ENCODE measurements around the gene GLUL.

Gene GLUL

DNA sequence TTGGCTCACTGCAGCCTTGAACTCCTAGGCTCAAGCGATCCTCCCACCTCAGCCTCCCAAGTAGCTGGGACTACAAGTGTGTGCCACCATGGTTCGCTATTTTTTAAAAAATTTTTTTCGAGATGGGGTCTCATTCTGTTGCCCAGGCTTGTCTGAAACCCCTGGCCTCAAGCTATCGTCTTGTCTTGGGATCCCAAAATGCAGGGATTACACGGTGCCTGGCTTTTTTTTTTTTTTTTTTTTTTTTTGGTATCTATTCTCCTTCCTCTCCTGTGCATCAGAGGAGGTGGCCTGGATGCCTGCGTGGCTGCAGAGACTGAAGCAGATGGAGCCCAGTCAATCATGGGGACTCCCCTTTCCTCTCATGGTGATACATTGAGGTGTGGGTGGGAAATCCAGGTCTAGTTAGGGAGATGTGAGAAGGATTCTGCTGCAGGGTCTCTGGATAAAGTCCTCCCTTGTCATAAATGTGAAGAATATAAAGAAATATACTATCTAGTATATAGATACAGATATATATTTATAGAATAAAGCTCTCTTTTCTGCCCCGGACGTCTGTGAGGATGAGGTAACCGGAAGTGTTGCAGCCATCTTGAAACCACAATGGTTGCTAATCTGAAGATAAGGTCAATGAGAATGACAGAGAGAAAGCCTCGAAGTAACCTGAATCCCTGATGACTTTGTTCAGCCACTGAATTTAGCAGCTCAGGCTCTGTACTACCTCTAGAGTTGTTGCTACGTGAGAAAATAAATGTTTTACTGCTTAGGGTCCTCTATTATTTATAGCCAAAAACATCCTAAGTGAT is 38.9 kb upstream of the GLUL start:
- Histone ChIP-seq H3K27me3 (ENCODE audit: low read length) (no peaks in the 10 kb centered on the region), H3F3A (ENCODE audit: insufficient read depth) (no peaks in the 10 kb centered on the region), H3K36me3 (ENCODE audit: low read length) (no peaks in the 10 kb centered on the region), H3K9me2 (replicated peaks; ENCODE audit: insufficient read depth, low read length) (no peaks in the 10 kb centered on the region), H3K4me3 (ENCODE audit: insufficient read depth, low read length, poor library complexity, severe bottlenecking) (no peak overlapping the region), H3K4me2 (ENCODE audit: low read depth, low read length, poor library complexity, severe bottlenecking) (no peak overlapping the region), H2AFZ (ENCODE audit: low read depth, low read length, severe bottlenecking) (no peak overlapping the region), H3K9ac (ENCODE audit: low read length) (no peak overlapping the region), H3K79me2 (ENCODE audit: insufficient read depth, low read length) (no peaks in the 10 kb centered on the region), H4K20me1 (ENCODE audit: low read depth, low read length) (no peaks in the 10 kb centered on the region), H3K9me3 (ENCODE audit: insufficient read depth, low read length) (no peaks in the 10 kb centered on the region), H3K27ac (ENCODE audit: low read depth, low read length) (no peak overlapping the region)
- no peak for TF ChIP-seq EZH2phosphoT487 (conservative IDR thresholded peaks at IDR 0.05; ENCODE audit: low read length)
- TF ChIP-seq CTCF (IDR thresholded peaks at IDR 0.05; ENCODE audit: insufficient read depth, low read length, poor library complexity, severe bottlenecking) = no peak

DNA sequence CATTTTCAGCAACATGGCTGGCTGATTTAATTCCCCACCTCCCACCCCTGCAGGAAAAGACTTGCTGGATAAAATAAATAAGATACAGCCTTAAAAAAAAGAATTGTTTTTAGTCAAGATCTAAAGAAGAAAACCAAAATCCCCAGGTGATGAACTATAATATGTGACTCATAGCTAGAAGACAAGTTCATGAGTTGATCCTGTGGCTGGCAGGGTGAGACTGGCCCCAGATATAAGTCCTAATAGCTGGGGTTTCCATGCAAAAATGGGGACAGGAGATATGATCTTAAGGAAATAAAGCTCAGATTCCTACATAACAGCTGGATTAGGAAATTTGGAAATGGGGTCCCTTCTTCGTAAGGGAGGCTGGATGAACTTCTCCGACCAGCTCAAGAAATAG is 36.5 kb upstream of the GLUL start:
- H3K27ac ChIP-seq (ENCODE audit: low read depth, low read length) = no peak overlapping the region
- H3K9me3 ChIP-seq (ENCODE audit: insufficient read depth, low read length) = no peaks in the 10 kb centered on the region
- no peaks in the 10 kb centered on the region for H4K20me1 ChIP-seq (ENCODE audit: low read depth, low read length)
- H3F3A ChIP-seq (ENCODE audit: insufficient read depth) = no peaks in the 10 kb centered on the region
- H3K4me3 ChIP-seq (ENCODE audit: insufficient read depth, low read length, poor library complexity, severe bottlenecking) = no peak overlapping the region
- no peaks in the 10 kb centered on the region for H3K27me3 ChIP-seq (ENCODE audit: low read length)
- H2AFZ ChIP-seq (ENCODE audit: low read depth, low read length, severe bottlenecking) = no peak overlapping the region
- no peaks in the 10 kb centered on the region for H3K36me3 ChIP-seq (ENCODE audit: low read length)
- no peak overlapping the region for H3K9ac ChIP-seq (ENCODE audit: low read length)
- no peaks in the 10 kb centered on the region for H3K9me2 ChIP-seq (replicated peaks; ENCODE audit: insufficient read depth, low read length)
- no peak for TF ChIP-seq CTCF (IDR thresholded peaks at IDR 0.05; ENCODE audit: insufficient read depth, low read length, poor library complexity, severe bottlenecking)
- TF ChIP-seq EZH2phosphoT487 (conservative IDR thresholded peaks at IDR 0.05; ENCODE audit: low read length) = no peak
- no peaks in the 10 kb centered on the region for H3K79me2 ChIP-seq (ENCODE audit: insufficient read depth, low read length)
- H3K4me2 ChIP-seq (ENCODE audit: low read depth, low read length, poor library complexity, severe bottlenecking) = no peak overlapping the region

DNA sequence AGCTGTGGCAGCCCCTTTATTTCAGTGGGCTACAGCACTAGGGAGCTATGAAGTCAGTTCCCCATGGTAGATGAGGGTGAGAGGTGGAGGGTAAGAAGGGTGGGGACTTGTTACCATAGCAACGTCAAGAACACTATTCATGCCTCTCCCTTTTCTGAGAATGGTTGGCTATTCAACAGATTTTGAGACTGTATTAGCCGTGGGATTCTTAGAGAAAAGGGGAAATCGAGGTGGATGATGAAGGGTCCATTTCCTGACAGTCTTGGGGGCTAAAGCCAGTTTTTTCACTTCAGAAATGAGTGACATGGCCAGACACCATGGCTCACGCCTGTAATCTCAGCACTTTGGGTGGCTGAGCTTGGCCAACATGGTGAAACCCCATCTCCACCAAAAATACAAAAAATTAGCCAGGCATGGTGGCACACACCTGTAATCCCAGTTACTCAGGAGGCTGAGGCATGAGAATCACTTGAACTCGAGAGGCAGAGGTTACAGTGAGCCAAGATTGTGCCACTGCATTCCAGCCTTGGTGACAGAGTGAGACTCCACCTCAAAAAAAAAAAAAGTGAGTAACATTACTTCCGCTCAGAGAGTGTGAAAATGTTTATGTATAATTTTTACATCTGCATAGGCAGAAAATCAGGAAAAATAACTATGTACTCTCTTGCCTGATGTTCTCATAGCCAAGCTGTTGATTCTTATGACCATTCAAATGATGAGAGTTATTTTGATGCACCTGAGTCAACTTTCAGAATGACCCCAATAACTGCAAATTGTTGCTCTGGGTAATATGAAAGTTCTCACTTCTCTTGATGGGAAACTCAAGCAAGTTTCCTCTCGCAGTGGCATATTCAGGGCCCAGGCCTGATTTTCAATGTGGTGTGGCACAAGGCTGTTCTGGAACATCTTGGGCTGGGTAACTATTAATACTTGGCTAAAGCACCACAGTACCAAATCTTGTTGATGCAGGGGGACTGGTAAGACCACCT is 35.1 kb upstream of the GLUL start:
- Histone ChIP-seq H3K4me3 (ENCODE audit: insufficient read depth, low read length, poor library complexity, severe bottlenecking) (no peak overlapping the region), H3K9ac (ENCODE audit: low read length) (no peak overlapping the region), H4K20me1 (ENCODE audit: low read depth, low read length) (no peaks in the 10 kb centered on the region), H3K27me3 (ENCODE audit: low read length) (no peaks in the 10 kb centered on the region), H3K79me2 (ENCODE audit: insufficient read depth, low read length) (no peaks in the 10 kb centered on the region), H3K36me3 (ENCODE audit: low read length) (no peaks in the 10 kb centered on the region), H3K4me2 (ENCODE audit: low read depth, low read length, poor library complexity, severe bottlenecking) (no peak overlapping the region), H3F3A (ENCODE audit: insufficient read depth) (no peaks in the 10 kb centered on the region), H3K9me3 (ENCODE audit: insufficient read depth, low read length) (no peaks in the 10 kb centered on the region), H2AFZ (ENCODE audit: low read depth, low read length, severe bottlenecking) (no peak overlapping the region), H3K27ac (ENCODE audit: low read depth, low read length) (no peak overlapping the region), H3K9me2 (replicated peaks; ENCODE audit: insufficient read depth, low read length) (no peaks in the 10 kb centered on the region)
- TF ChIP-seq EZH2phosphoT487 (conservative IDR thresholded peaks at IDR 0.05; ENCODE audit: low read length) = no peak
- no peak for TF ChIP-seq CTCF (IDR thresholded peaks at IDR 0.05; ENCODE audit: insufficient read depth, low read length, poor library complexity, severe bottlenecking)
